HUES6 (cell line): ENCODE measurements around the gene HOXD8.

Experiments
- H3K27ac ChIP-seq: 2 replicates; pipeline ENCODE4 v1.7.0; 2013; ENCODE audit warnings: low read depth, mild to moderate bottlenecking, low read length, inconsistent platforms
- H3K27me3 ChIP-seq: 2 replicates; pipeline ENCODE4 v1.6.1; 2013; ENCODE audit warnings: low read length; ENCODE audit not compliant: control insufficient read depth, insufficient read depth
- H3K36me3 ChIP-seq: 2 replicates; pipeline ENCODE4 v1.6.1; 2013; ENCODE audit warnings: low read length; ENCODE audit not compliant: control insufficient read depth, insufficient read depth
- H3K4me1 ChIP-seq: 2 replicates; pipeline ENCODE4 v1.6.1; 2013; ENCODE audit warnings: low read length; ENCODE audit not compliant: control insufficient read depth, insufficient read depth
- H3K4me3 ChIP-seq: 2 replicates; pipeline ENCODE4 v1.5.1; 2013; ENCODE audit warnings: low read depth, low read length
- H3K9ac ChIP-seq: one replicate; pipeline ENCODE4 v1.6.1; 2013; ENCODE audit warnings: mild to moderate bottlenecking, low read length
- H3K9me3 ChIP-seq: 2 replicates; pipeline ENCODE4 v1.6.1; 2013; ENCODE audit warnings: low read depth, low read length; ENCODE audit not compliant: control insufficient read depth, insufficient read depth

Gene HOXD8

GRCh38 chr2:176167398-176167797 is 37.9 kb downstream of the HOXD8 start:
- H3K27me3 ChIP-seq = peaks cover 100% of the 10 kb centered on the region
- no peak overlapping the region for H3K4me3 ChIP-seq
- no peak overlapping the region for H3K27ac ChIP-seq
- no peak overlapping the region for H3K9ac ChIP-seq
- H3K36me3 ChIP-seq = no peaks in the 10 kb centered on the region
- H3K9me3 ChIP-seq = no peaks in the 10 kb centered on the region
- H3K4me1 ChIP-seq = peaks cover 35% of the 10 kb centered on the region

DNA sequence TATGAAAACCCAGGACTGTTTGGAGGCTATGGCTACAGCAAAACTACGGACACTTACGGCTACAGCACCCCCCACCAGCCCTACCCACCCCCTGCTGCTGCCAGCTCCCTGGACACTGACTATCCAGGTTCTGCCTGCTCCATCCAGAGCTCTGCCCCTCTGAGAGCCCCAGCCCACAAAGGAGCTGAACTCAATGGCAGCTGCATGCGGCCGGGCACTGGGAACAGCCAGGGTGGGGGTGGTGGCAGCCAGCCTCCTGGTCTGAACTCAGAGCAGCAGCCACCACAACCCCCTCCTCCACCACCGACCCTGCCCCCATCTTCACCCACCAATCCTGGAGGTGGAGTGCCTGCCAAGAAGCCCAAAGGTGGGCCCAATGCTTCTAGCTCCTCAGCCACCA is 39.7 kb downstream of the HOXD8 start:
- Histone ChIP-seq H3K27me3 (peaks cover 100% of the 10 kb centered on the region), H3K9ac (no peak overlapping the region), H3K36me3 (no peaks in the 10 kb centered on the region), H3K9me3 (no peaks in the 10 kb centered on the region), H3K4me3 (no peak overlapping the region), H3K27ac (no peak overlapping the region), H3K4me1 (peaks cover 28% of the 10 kb centered on the region)

GRCh38 chr2:176169711-176170110 is 40.2 kb downstream of the HOXD8 start:
- Histone ChIP-seq H3K27ac (no peak overlapping the region), H3K36me3 (no peaks in the 10 kb centered on the region), H3K9ac (no peak overlapping the region), H3K9me3 (no peaks in the 10 kb centered on the region), H3K4me1 (peaks cover 27% of the 10 kb centered on the region), H3K27me3 (peaks cover 100% of the 10 kb centered on the region), H3K4me3 (no peak overlapping the region)

DNA sequence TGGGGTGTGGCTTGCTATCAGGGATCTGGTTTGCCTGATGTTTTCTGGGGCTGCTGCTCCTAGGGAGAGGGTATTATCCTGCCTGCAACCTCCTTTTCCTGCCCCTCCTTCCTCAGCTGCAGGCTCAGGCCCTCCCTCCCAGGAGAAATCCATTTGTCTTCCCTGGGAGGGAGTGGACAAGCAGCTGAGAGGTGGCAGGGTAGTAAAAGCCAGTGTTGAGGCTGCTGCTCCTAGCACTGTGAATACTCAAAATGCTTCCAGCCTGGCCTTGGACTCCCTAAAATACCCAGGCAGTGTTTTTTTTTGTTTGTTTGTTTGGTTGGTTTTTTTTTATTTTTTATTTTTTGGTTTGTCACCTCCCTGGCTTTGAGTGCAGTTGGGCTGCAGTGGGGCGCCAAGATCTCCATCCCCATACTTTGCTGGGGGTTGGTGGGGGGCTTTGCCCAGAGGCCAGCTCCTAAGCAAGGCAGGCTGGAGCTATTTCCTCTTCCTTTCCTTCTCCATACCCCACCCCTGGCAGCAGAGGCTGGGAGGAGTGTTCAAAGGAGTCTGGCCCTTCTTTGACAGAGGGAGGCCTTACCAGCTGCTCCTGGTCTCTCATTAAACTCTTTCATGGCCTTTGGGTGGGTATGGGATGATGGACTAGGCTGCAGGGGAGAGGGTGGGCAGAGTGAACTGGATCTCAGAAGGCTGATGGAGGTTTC is 41.2 kb downstream of the HOXD8 start:
- no peak overlapping the region for H3K9ac ChIP-seq
- H3K4me1 ChIP-seq = peaks cover 31% of the 10 kb centered on the region
- H3K36me3 ChIP-seq = no peaks in the 10 kb centered on the region
- H3K27ac ChIP-seq = no peak overlapping the region
- peaks cover 100% of the 10 kb centered on the region for H3K27me3 ChIP-seq
- H3K4me3 ChIP-seq = no peak overlapping the region
- no peaks in the 10 kb centered on the region for H3K9me3 ChIP-seq

DNA sequence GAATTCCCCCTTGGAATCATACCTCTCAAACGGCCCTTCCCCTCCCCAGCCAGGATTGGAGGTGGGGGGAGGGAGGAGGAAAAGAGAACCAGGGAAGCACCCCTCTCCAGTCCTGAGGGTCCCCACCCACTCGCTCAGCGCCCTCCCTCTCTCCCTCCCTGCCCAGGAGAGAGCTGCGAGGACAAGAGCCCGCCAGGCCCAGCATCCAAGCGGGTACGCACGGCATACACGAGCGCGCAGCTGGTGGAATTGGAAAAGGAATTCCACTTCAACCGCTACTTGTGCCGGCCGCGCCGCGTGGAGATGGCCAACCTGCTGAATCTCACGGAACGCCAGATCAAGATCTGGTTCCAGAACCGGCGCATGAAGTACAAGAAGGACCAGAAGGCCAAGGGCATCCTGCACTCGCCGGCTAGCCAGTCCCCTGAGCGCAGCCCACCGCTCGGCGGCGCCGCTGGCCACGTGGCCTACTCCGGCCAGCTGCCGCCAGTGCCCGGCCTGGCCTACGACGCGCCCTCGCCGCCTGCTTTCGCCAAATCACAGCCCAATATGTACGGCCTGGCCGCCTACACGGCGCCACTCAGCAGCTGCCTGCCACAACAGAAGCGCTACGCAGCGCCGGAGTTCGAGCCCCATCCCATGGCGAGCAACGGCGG is 42.0 kb downstream of the HOXD8 start:
- H3K4me3 ChIP-seq = peak overlapping the region; percentile 46
- no peaks in the 10 kb centered on the region for H3K9me3 ChIP-seq
- H3K9ac ChIP-seq = peak overlapping the region; percentile 2
- peaks cover 38% of the 10 kb centered on the region for H3K4me1 ChIP-seq
- H3K36me3 ChIP-seq = no peaks in the 10 kb centered on the region
- no peak overlapping the region for H3K27ac ChIP-seq
- H3K27me3 ChIP-seq = peaks cover 100% of the 10 kb centered on the region

- H3K4me1 ChIP-seq = peaks cover 43% of the 10 kb centered on the region
- no peaks in the 10 kb centered on the region for H3K36me3 ChIP-seq
- peaks cover 100% of the 10 kb centered on the region for H3K27me3 ChIP-seq
- peak overlapping the region; percentile 2 for H3K9ac ChIP-seq
- no peak overlapping the region for H3K27ac ChIP-seq
- no peaks in the 10 kb centered on the region for H3K9me3 ChIP-seq
- H3K4me3 ChIP-seq = peak overlapping the region; percentile 46
These were observed 42.7 kb downstream of the HOXD8 start for GRCh38 chr2:176172007-176172894.

DNA sequence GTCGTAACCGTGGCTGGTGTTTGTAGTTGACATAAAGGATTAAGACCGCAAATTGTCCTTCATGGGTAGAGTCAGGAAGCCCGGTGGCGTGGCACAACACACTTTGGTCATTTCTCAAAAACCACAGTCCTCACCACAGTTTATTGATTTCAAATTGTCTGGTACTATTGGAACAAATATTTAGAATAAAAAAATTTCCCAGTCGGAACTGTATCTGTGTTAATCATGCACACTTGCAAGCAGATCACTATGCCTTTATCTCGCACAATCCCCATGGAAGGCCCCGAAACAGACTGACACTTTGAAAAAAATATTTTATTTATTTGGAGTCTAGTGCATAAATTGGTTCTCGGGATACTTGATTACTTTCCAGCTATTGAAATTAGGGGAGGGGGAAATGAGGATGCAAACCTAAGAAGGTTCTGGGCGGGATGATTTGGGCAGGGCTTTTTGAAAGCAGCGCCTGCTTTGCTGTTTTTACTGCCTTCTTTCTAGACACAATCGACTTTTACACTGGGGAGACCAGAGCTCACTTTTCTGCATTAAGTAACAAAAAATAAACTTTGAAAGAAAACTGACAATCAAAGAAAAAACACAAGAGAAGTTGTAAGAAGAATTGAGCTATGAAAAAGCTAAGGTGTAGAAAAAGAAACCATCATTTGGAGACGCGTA is 43.5 kb downstream of the HOXD8 start:
- H3K9me3 ChIP-seq = no peaks in the 10 kb centered on the region
- peaks cover 48% of the 10 kb centered on the region for H3K4me1 ChIP-seq
- no peak overlapping the region for H3K4me3 ChIP-seq
- H3K9ac ChIP-seq = no peak overlapping the region
- no peaks in the 10 kb centered on the region for H3K36me3 ChIP-seq
- H3K27me3 ChIP-seq = peaks cover 100% of the 10 kb centered on the region
- no peak overlapping the region for H3K27ac ChIP-seq

- H3K4me3 ChIP-seq = no peak overlapping the region
- peaks cover 100% of the 10 kb centered on the region for H3K27me3 ChIP-seq
- no peaks in the 10 kb centered on the region for H3K36me3 ChIP-seq
- no peaks in the 10 kb centered on the region for H3K9me3 ChIP-seq
- H3K27ac ChIP-seq = no peak overlapping the region
- H3K9ac ChIP-seq = no peak overlapping the region
- peaks cover 50% of the 10 kb centered on the region for H3K4me1 ChIP-seq
These were observed 44.3 kb downstream of the HOXD8 start for GRCh38 chr2:176173567-176174381.

DNA sequence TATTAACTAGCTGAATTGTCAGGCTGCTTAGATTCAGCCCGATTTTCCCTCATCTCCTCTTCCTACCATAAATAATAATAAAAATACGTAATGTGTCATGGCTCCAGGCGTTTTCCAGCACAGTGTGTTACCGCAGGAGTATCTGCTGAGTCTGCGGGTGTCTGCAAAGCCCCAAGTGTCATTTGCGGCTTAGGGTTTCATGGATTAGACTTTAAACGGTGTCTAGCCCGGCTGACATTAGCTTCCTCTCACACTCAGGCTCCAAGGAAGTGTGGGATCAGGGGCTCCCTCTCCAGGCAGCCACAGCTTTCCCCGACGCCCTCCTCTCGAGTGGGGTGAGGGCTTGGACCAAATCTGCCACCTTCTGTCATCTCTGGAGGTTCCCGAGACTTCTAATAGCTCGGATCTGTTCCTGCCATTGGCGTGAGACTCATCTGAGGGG is 44.9 kb downstream of the HOXD8 start:
- Histone ChIP-seq H3K4me3 (peak overlapping the region; percentile 58; the same call in 1 of the 2 replicates), H3K27me3 (peaks cover 100% of the 10 kb centered on the region), H3K27ac (no peak overlapping the region), H3K9ac (no peak overlapping the region), H3K36me3 (no peaks in the 10 kb centered on the region), H3K9me3 (no peaks in the 10 kb centered on the region), H3K4me1 (peaks cover 53% of the 10 kb centered on the region)
